HG02571 (cell line): ENCODE data around the gene CCNDBP1.
"Not testable (repeated sequence)": the region's sequence is repeated elsewhere in the genome, so short reads cannot be mapped to it uniquely, and the experiment has no call there.

ENCODE experiments used
- ATAC-seq: cut with Tn5 transposase; IDR thresholded peaks from one replicate; pipeline ENCODE4 v1.9.1; 2021; ENCODE audit warnings: mild to moderate bottlenecking, moderate library complexity; ENCODE audit not compliant: unreplicated experiment

Gene CCNDBP1

DNA sequence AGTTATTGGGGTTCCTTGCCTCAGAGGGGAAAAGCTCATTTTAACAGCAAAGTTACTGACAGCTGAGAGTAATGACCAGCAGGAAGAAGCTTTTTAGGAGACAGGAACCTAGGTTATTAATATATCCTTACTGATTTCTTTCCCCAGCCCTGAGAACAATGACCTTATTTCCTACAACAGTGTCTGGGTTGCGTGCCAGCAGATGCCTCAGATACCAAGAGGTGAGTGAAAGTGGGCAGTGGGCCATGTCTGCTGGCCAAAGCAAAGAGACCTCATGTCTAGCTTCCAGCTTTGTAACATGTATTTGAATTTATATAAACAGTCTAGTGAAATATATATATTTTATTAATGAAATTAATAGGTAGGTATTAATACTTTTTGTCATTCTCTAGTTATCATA lies 5.0 kb downstream of the CCNDBP1 start:
- no peak for ATAC-seq

DNA sequence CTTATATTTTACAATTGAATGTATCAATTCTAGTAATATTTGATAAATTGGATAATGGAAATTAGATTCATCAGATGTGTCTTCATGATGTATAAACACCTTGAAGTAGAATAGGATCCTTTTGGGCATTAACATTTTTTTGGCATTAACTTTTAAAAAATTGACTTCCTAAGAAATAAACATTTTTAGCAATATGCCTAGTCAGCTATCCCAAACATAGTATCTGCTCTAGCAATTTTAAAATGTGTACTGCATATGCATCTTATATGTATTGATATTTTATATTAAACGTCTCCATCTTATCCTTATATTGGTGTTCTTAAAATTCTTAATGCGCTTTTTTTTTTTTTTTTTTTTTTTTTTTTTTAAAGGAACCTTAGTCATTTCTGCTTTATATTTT lies 8.5 kb downstream of the CCNDBP1 start:
- no peak for ATAC-seq

GRCh38 chr15:43194795-43195194 lies 9.6 kb downstream of the CCNDBP1 start:
- ATAC-seq: no peak

- no peak for ATAC-seq
These were observed 11.8 kb downstream of the CCNDBP1 start for GRCh38 chr15:43196760-43197548.

DNA sequence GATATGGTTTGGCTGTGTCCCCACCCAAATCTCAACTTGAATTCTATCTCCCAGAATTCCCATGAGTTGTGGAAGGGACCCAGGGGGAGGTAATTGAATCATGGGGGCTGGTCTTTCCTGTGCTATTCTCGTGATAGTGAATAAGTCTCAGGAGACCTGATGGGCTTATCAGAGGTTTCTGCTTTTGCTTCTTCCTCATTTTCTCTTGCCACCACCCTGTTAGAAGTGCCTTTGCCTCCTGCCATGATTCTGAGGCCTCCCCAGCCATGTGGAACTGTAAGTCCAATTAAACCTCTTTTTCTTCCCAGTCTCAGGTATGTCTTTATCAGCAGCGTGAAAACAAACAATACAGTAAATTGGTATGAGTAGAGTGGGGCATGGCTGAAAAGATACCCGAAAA lies 12.6 kb downstream of the CCNDBP1 start:
- ATAC-seq: not testable (repeated sequence)

GRCh38 chr15:43198556-43198955 lies 13.4 kb downstream of the CCNDBP1 start:
- ATAC-seq: not testable (repeated sequence)

DNA sequence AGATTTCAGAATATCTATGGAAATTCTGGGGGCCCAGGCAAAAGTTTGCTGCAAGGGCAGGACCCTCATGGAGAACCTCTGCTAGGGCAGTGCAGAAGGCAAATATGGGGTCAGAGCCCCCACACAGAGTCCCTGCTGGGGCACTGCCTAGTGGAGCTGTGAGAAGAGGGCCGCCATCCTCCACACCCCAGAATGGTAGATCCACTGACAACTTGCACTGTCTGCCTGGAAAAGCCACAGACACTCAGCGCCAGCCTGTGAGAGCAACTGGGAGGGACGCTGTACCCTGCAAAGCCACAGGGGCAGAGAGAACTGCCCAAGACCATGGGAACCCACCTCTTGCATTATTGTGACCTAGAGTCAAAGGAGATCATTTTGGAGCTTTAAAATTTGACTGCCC lies 13.8 kb downstream of the CCNDBP1 start:
- no peak for ATAC-seq

- ATAC-seq: no peak
These were observed 14.8 kb downstream of the CCNDBP1 start for GRCh38 chr15:43199945-43200488.

DNA sequence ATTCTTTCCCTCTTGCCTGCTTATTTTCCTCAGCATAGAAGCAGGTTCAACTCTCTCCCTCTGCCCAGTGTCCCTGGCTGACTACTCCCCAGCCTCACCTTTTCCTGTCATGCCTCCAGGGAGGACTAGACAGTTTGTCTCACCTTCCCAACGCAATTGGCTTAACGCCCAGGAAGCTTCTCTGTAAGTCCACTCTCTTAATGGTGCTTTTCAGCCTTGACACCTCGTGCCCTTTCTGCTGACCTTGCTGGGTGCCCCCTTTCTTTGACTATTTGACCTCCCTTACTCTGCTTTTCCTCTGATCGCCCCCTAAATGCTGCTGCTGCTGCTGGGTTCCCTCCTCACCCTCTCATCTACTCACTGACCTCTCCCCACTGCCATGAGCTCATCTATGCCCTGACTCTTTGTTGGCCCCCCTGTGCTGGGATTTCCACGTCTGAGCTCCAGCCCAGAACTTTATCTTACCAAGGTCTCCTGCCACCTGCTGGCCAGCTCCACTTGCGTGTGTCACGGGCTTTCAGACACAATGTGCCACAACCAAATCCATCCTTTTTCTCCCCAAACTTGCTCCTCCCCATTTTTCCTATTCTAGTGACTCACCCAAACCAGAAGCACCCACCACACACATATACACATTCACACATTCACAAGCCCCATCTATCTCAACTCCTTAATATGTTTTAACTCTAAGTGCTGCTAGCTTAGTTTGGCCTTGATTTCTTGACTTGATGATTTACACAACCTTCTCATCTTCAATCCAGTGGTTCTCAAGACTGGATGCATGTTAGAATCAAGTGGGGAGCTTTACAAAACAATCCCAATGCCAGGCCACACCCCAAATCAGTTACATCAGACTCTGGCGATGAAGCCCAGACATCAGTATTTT lies 19.1 kb downstream of the CCNDBP1 start:
- no peak for ATAC-seq

DNA sequence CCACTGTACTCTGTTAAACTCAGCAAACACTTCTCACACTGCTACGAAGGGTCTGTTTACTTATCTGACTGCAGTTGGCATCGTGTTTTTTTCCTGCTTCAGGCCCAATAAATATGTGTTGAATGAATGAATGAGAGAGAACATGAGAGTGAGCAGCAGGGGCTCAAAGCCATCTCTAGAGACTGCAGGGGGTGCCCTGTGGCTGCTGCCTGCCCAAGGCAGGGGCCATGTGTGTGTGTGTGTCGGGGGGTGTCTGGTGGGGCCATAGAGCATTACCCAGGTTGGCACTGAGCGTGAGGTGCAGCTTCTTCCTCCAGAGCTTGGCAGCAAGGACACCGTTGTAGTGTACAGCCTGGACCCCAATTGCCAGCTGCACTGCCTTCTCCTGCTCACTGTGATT lies 20.9 kb downstream of the CCNDBP1 start:
- ATAC-seq: no peak

DNA sequence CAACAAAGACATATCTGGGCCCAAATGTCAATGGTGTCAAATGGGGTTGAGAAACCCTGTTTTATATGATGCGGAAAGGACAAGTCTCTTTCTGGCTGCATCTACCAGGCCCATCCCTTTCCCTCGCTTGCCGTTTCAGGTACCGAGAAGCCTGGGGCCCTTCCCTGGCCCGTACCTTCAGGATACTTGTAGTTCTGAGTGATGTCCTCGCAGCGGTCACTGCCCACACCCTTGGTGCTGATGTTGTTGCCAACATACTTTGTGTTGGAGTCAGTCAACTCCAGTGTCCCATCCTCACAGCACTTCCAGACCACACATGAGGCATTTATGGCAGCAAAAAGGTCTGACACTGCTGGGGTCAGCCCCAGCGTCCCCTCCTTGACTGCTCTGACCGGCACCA lies 21.8 kb downstream of the CCNDBP1 start:
- ATAC-seq: no peak

DNA sequence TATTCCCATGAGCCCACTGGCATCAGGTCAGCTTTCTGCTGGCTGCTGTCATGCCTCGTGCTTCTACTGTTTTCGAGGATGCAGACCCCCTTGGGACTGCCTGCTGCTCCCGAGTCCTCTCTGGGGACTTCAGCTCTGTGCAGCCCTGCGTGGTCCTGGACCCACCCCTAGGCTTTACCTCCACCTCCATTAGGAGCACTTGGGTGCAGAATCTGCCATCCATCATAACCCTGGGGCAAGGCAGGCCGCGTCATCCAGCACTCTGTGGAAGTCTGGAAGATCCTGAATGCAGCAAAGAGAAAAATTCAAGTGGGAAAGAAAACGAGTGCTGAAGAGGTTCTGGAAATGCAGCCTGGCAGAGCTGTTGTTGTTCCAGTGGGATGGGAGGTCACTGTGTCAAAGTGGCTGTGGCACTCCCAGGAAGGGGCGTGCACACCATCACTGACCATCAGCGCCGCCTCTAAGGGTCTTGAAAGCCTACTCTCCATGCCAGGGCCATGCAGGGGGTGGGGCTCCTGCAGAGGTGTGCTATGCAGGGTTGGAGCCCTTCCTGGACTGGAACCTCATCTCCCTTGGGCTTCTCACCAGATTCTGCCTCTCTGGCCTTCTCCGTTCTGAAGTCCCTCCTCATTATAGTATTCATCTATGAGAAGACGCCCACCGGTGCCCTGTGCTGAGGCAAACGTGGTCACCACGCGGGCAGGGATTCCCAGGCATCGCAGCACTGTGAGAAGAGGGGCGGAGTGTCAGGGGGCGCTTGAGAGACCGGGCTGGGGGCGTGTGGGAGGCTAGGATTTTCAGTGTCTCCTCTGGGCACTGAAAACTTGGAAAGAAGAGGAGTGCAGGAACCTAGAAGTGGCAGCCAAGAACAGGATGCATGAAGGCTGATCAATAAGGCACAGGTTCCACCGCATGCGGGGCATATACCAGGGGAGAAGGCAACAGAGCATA lies 23.1 kb downstream of the CCNDBP1 start:
- no peak for ATAC-seq

DNA sequence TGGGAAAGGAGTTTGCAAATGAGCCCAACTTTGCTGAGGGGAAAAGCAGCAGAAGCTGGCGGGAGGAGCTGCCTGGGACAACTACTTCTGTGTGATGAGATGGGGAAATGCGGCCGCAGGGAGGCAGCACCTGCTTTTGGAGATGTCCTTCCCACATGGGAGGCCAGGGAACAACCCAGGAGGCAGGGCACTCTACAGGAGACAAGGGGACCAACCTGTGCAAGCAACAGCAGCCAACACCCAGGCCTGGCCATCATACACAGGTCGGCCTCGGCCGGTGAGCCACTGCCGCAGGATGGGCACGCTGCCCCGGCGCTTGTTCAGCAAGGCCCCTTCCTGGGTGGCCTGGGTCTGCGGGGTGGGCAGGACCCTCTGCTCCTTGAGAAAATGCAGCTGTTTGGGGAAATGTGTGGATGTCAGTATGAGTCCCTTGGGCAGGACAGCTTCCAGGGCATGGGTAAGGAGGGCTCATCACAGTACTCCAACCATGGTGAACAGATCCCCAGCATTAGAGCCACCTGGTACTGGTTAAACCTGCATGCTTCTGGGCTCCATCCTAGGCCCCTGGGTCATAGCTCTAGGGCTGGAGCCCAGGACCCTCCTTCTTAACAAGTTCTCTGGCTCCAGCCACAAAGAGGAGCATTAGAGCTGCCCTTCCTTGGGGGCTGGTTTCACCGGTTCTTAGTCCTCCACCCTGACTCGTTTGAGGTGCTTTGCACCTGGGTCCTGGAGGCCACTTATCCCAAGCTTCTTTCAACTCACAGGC lies 24.0 kb downstream of the CCNDBP1 start:
- ATAC-seq: no peak

DNA sequence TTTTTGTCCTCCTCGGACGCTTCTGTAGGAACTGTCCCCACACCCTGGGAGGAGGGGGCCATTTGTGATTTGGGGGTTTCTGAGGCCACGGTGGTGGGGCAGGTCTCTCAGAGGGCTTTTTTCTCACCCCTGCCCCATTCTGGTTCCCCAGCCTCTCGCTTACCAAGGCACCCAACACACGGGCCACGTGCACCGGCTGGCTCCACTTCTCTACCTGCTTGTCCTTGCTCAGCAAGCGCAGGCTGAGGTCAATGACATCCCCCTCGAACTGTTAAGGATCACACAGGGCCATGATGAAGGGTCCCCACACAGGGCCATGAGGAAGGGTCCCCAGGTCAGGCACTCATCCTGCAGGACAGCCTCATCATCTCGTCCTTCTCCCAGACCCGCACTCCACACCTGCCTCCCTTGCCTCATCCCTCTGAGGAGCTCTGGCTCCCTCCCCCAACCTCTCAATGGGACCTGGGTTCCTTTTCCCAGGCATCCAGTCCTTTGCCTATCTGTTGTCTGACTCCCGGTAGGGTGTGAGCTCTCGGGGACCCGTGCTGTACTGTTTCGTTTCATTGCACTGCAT lies 25.1 kb downstream of the CCNDBP1 start:
- ATAC-seq: no peak

DNA sequence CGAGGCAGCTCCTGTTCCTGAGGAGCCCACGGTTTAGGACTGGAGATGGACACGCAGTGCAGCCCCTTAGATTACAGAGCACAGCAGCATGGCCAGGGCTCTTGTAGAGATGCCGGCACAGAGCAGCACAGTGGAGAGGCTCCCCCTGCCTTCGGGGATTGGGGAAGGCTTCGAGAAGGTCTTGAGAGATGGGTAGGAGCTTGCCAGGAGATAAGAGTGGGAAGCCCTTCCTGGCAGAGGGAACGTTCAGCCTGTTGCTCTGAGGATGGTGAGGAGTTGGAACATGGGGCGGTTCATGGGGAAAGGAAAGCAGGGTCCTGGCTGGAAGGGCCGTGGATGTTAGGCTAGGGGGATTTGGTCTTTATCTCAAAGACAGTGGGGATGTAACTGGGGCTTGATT lies 25.6 kb downstream of the CCNDBP1 start:
- no peak for ATAC-seq

- no peak for ATAC-seq
These were observed 26.1 kb downstream of the CCNDBP1 start for GRCh38 chr15:43211224-43211735.

DNA sequence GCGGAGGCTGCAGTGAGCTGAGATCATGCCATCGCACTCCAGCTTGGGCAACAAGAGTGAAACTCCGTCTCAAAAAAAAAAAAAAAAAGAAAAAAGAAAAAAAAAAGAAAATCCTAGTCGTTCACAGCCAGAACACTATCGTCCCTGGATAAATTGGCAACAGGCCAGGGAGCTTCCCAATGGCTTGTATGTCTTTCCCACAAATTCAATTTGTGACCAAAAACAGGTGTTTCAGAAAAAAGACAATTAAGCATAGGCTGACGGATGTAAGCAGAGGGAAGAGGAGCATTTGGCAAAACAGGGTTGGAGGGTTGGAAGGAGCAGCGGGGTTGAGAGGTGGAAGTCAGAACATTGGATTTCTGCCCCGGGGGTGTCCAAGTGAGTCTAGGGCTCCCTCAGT lies 27.1 kb downstream of the CCNDBP1 start:
- no peak for ATAC-seq

- ATAC-seq: no peak
These were observed 27.7 kb downstream of the CCNDBP1 start for GRCh38 chr15:43212951-43213350.

- no peak for ATAC-seq
These were observed 28.3 kb downstream of the CCNDBP1 start for GRCh38 chr15:43213466-43213865.
